Activated CD4-positive, alpha-beta memory T cell treated with anti-CD3 and anti-CD28 coated beads for 36 hours (primary cell): Measurements from ENCODE around the gene SNAP25. TPM values are rescaled to one million over a fixed set of nuclear protein-coding genes. Genes with fewer than 3 reads are reported as not detected.

ENCODE experiments used
- CTCF ChIA-PET: fragments of 350-600 bp; sonication (Branson Sonifier 250); formaldehyde crosslinking; loops from one replicate; lab custom pipeline; 2021; ENCODE audit warnings: antibody characterized with exemption, inconsistent platforms; lab: Charles Lee
- POLR2A ChIA-PET: fragments of 350-600 bp; sonication (Branson Sonifier 250); formaldehyde crosslinking; loops from one replicate; lab custom pipeline; 2021; ENCODE audit warnings: antibody characterized with exemption; lab: Charles Lee
- DNase-seq: peaks from one replicate; pipeline ENCODE4 v3.0.0-alpha.2; 2020
- H3K27ac Mint-ChIP-seq: one replicate; pipeline ENCODE4 v1.8.0; 2021; ENCODE audit warnings: mixed read lengths
- H3K27me3 Mint-ChIP-seq: one replicate; pipeline ENCODE4 v1.8.0; 2021; ENCODE audit warnings: mixed read lengths
- H3K36me3 Mint-ChIP-seq: one replicate; pipeline ENCODE4 v1.8.0; 2021; ENCODE audit warnings: mixed read lengths
- H3K4me1 Mint-ChIP-seq: one replicate; pipeline ENCODE4 v1.8.0; 2021; ENCODE audit warnings: low read depth, mixed read lengths
- H3K4me3 Mint-ChIP-seq: one replicate; pipeline ENCODE4 v1.8.0; 2021; ENCODE audit warnings: mild to moderate bottlenecking, mixed read lengths
- H3K9me3 Mint-ChIP-seq: one replicate; pipeline ENCODE4 v1.8.0; 2021; ENCODE audit warnings: mixed read lengths
- intact Hi-C: fragments of 100-400 bp; cut with micrococcal nuclease; formaldehyde crosslinking; loops from one replicate; pipeline ENCODE4 v1.15.1; 2023
- total RNA-seq, 2 experiments: library from RNA; stranded (reverse); gene quantifications; one replicate each; pipeline ENCODE4 v1.2.3, GENCODE V29; 2021

The SNAP25 gene
- under 1 TPM; 0.63 to 0.67 TPM for total RNA-seq

DNA sequence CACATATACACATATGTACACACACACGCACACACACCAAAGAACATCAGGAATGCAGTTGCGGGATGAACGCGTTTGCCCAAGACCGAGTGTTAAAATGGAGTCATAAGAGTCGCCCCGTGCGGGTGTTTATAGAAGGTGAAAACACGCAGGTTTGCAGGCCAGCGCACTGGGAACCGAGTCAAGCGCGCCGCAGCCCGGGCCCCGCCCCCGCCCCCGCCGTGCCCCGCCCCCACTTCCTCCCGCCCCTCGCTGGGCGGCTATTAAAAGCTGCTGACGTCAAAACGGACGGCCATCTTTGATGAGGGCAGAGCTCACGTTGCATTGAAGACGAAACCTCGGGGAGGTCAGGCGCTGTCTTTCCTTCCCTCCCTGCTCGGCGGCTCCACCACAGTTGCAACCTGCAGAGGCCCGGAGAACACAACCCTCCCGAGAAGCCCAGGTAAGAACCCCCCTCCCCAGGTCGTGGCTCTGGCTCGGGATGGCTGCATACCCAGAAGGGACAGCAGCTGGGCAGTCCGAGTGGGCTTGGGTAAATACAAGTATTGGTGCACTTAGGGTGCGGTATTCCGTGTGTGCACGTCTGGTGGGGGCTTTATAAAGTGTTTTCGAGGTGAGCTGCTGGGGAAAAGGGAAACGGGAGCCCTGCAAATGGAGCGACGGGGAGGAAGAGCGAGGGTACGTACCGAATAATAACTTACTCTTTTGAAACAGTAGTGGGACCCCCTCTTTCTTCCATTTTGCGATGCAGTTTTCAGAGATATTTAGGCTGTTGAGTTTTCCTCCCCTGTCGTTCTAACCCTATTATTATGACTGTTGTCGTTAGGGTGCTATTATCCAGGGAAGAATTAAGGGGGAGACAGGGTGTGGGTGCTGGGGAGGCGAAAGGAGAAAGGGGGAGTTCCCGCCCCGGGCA, at the start of gene SNAP25:
TSS of gene SNAP25 (plus strand) at position 295 of the 916 bp plus-strand sequence. CDS start 56,662 bp downstream, outside the sequence.
- peak; percentile 66 for DNase-seq
- Mint-ChIP-seq H3K27me3 (peaks cover 49% of the 10 kb centered on the region), H3K9me3 (peaks cover 4% of the 10 kb centered on the region), H3K4me1 (peaks cover 15% of the 10 kb centered on the region), H3K27ac (peak within 1 kb of the TSS; percentile 83), H3K36me3 (no peaks in the 10 kb centered on the region), H3K4me3 (peak within 1 kb of the TSS; percentile 40)
- intact Hi-C loops: loop anchor here (1.0 to 10.0 kb wide), 3 partner anchors 124 to 217 kb away; partner anchors contain the start of gene SLX4IP
- POLR2A ChIA-PET: no interaction called here
- CTCF ChIA-PET: no interaction called here

DNA sequence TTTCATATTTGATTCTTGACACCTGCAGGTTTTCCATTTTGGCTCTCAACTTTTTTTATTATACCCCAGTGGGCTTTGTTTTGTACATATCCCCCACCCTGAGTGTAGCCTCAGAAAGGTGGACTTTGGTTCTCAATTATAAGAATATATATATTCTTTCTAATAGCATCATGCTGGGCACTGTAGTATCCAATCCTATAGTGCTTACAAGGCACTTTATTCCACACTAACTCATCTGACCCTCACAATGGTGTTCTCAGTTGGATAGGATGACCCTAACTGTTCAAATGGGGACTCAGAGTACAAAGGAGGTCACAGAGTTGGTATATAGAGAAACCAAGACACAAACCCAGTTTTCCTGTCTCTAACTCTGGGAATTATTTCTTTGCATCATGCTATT, 48.9 kb upstream of the SNAP25 start:
- DNase-seq: no peak
- Mint-ChIP-seq H3K4me1 (peaks cover 10% of the 10 kb centered on the region), H3K27ac (no peak overlapping the region), H3K27me3 (peaks cover 34% of the 10 kb centered on the region), H3K36me3 (no peaks in the 10 kb centered on the region), H3K4me3 (no peak overlapping the region), H3K9me3 (peaks cover 3% of the 10 kb centered on the region)
- ChIA-PET CTCF (no interaction called here), POLR2A (no interaction called here)
- intact Hi-C loops: no loop called here

DNA sequence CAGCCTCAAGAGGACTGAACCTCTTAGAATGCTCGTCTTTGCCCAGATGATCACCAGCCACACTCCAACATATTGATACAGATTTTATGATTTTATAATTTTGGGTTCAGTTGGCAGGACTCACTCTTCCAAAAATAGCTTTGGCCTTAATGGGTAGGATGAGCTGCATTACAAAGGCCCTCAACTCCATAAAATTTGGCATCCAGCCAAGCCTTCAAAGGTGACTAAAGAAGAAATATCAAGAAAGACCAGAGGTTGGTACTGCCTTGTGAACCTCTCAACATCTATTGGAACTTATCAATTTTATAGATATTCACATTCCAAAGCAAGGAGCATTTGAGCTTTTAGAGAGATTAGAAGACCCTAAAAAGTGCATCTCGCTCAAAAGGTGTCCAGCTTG, 48.4 kb upstream of the SNAP25 start:
- Mint-ChIP-seq H3K4me3 (no peak overlapping the region), H3K27me3 (peaks cover 34% of the 10 kb centered on the region), H3K4me1 (peaks cover 10% of the 10 kb centered on the region), H3K36me3 (no peaks in the 10 kb centered on the region), H3K9me3 (peaks cover 3% of the 10 kb centered on the region), H3K27ac (no peak overlapping the region)
- DNase-seq: no peak
- intact Hi-C loops: no loop called here
- POLR2A ChIA-PET: no interaction called here
- CTCF ChIA-PET: no interaction called here

DNA sequence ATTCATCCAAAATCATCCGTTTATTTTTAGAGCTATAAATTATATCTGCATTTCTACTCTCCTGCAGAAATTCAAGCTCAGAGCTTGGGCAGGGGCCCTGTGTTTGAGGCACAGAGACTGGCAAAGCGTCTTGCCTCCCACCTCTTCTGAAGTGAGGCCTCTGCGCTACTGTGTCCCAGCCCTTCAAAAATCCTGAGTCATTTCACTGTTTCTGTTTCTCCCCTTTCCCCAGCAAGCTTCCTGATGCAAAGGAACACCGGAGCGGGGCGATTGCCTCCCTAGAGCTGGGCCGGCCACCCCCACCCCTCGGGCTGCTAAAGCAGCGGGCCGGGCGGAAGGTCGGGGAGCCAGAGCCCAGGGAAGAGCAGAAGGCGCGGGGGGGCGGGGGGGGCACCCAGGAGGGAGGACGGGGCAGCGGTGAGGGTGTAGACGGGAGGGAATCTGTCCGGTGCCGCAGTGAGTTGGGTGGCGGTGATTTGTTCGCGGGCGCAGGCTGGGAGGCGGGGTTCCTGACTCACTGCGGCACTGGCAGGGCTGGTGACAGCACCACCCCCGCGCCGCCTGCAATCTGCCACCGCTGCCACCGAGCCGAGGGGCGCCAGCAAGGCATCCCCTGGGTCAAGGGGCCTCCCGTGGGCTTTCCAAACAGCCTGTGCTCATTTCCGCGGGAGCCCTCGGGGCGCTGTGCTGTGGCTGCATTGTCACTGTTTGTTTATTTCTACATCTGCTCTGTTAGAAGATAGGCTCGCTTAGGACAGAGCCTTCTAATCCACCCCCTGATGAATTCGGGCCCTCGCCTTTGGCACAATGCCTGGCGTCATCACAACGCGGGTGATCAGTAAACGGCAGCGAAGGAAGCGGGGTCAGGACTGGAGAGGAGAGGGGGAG, 46.5 kb upstream of the SNAP25 start:
- peak overlapping the region; percentile 60 for H3K4me3 Mint-ChIP-seq
- peak; percentile 61 for DNase-seq
- CTCF ChIA-PET: interaction anchor here (0.6 kb wide), 1 partner anchor 194 kb away, joined by 3 read pairs; no protein-coding TSS in a partner anchor
- H3K9me3 Mint-ChIP-seq: peaks cover 3% of the 10 kb centered on the region
- H3K27ac Mint-ChIP-seq: no peak overlapping the region
- intact Hi-C loops: loop anchor here (2.0 kb wide), 1 partner anchor 45 kb away; no protein-coding TSS in a partner anchor
- peaks cover 10% of the 10 kb centered on the region for H3K4me1 Mint-ChIP-seq
- peaks cover 36% of the 10 kb centered on the region for H3K27me3 Mint-ChIP-seq
- H3K36me3 Mint-ChIP-seq: no peaks in the 10 kb centered on the region
- POLR2A ChIA-PET: no interaction called here

DNA sequence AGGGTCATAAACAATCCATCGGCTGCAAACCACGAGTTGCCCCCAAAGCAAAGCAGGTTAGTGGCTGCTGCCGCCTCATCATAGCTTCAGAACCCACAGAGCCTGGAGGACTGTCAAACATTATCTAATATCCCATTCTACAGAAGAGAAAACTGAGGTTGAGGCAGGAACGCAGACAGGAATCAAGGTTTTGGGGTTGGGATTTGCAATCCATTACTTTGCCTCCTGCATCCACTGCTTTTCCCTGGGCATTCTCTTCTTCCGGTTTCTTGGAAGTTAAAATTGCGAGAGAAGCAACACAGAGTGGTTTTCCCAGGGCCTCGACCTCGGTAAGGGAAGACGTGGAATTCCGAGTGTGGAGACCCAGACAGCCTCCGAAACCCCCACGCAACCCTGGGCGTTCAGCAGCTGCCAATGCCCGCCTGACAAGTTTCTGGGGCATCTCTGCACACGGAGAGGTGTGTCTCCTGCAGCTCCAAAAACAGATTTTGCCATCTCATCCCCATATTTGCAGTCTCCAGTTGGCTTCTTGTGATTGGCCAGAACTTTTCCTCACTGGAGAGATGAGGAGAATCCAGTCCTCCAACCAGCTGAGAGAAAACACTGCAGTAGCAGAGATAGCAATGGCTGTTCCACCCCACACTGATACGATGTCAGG, 45.5 kb upstream of the SNAP25 start:
- peaks cover 3% of the 10 kb centered on the region for H3K9me3 Mint-ChIP-seq
- intact Hi-C loops: loop anchor here (2.0 kb wide), 1 partner anchor 44 kb away; no protein-coding TSS in a partner anchor
- DNase-seq: no peak
- ChIA-PET CTCF (interaction anchor here (0.8 kb wide), 1 partner anchor 563 kb away, joined by 3 read pairs; no protein-coding TSS in a partner anchor), POLR2A (no interaction called here)
- no peaks in the 10 kb centered on the region for H3K36me3 Mint-ChIP-seq
- H3K27ac Mint-ChIP-seq: no peak overlapping the region
- H3K4me1 Mint-ChIP-seq: peaks cover 10% of the 10 kb centered on the region
- H3K27me3 Mint-ChIP-seq: peaks cover 36% of the 10 kb centered on the region
- H3K4me3 Mint-ChIP-seq: no peak overlapping the region

DNA sequence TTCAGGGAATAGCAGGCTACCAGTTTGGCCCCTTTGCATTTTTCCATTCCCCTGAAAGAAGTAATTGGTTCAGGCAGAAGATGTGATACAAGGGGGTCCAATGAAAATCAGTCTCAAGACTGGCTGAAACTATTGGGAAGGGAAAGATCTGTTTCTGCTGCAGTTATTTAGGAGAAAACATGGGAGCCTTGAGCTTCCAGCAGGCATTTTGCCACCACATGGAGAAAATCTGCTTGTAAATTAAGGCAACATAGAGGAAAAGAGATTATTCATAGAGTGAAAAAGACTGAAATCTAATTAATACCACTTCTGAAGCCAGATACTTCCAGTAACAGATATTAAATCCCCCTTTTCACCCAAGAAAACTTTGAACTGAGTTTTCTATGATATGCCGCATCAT, 44.2 kb upstream of the SNAP25 start:
- no peak for DNase-seq
- ChIA-PET CTCF (no interaction called here), POLR2A (interaction anchor here (0.6 kb wide), 1 partner anchor 197 kb away, joined by 3 read pairs; no protein-coding TSS in a partner anchor)
- no peak overlapping the region for H3K27ac Mint-ChIP-seq
- intact Hi-C loops: no loop called here
- peaks cover 35% of the 10 kb centered on the region for H3K27me3 Mint-ChIP-seq
- H3K4me3 Mint-ChIP-seq: no peak overlapping the region
- no peaks in the 10 kb centered on the region for H3K36me3 Mint-ChIP-seq
- peaks cover 10% of the 10 kb centered on the region for H3K4me1 Mint-ChIP-seq
- H3K9me3 Mint-ChIP-seq: no peaks in the 10 kb centered on the region

DNA sequence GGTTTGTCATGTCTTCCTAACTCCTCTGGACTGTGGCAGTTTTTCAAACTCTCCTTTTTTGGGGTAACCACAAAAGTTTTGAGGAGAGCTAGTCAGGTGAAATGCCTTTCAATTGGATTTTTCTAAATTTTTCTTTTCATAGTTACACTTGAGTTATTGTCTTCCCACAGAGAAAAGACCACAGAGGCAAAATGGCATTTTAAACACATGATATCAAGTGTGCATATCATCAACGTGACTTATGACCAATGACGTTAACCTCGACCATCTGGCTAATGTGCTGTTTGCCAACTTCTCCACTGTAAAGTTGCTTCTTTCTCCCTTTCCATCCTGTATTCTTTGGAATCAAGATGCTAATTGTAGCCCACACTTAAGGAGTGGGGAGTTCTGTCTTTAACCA, 41.3 kb upstream of the SNAP25 start:
- Mint-ChIP-seq H3K27me3 (peaks cover 21% of the 10 kb centered on the region), H3K4me3 (no peak overlapping the region), H3K4me1 (peaks cover 6% of the 10 kb centered on the region), H3K36me3 (no peaks in the 10 kb centered on the region), H3K27ac (no peak overlapping the region), H3K9me3 (no peaks in the 10 kb centered on the region)
- intact Hi-C loops: no loop called here
- ChIA-PET CTCF (no interaction called here), POLR2A (no interaction called here)
- DNase-seq: no peak

DNA sequence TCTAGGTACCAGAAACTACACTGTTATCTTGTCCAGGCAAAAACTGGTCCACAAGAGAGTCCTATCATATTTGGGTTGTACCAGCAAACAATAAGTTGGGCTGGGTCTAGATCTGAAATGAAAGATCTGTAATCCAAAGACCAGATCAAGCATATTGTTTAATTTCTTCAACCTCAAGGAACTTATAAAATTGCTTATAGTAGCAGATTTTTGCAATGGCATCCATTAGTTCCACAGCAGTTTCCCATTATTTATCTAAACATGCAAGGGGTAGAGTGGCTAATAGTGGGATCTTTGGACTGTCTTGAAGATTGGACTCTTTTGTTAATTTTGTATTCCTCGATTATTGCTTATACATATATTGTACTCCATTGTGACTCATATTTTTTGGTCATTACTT, 40.5 kb upstream of the SNAP25 start:
- Mint-ChIP-seq H3K36me3 (no peaks in the 10 kb centered on the region), H3K27me3 (peaks cover 14% of the 10 kb centered on the region), H3K4me1 (no peaks in the 10 kb centered on the region), H3K9me3 (no peaks in the 10 kb centered on the region), H3K27ac (no peak overlapping the region), H3K4me3 (no peak overlapping the region)
- ChIA-PET POLR2A (no interaction called here), CTCF (no interaction called here)
- DNase-seq: no peak
- intact Hi-C loops: no loop called here

DNA sequence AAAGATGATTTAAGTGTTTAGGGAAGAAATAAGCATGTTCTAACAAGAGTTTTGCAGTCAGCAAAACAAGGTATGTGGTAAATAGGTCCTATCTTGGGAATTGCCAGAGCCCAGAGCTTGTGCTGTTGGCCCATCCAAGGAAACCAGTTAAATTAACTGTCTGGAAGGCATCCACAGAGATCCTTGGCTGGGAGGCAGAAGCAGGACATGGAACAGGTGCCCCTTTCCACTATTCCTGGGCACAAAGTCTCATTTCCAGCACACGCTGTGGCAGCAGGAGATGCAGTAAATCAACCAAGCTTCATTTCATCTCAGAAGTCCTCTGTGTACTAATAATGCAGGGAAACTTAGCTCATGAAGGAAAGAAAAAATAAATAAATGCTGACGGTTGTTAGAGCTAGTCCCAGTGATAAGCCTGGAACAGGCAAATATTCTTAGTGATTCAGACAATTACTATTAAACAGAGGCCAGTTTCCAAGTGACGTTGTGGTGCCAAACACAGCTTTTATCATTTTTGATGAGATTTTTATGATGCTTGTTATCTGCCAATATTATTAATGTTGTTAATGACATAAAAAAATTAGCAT, 39.8 kb upstream of the SNAP25 start:
- Mint-ChIP-seq H3K36me3 (no peaks in the 10 kb centered on the region), H3K27me3 (peaks cover 10% of the 10 kb centered on the region), H3K4me3 (no peak overlapping the region), H3K4me1 (no peaks in the 10 kb centered on the region), H3K9me3 (no peaks in the 10 kb centered on the region), H3K27ac (no peak overlapping the region)
- intact Hi-C loops: no loop called here
- no peak for DNase-seq
- ChIA-PET CTCF (no interaction called here), POLR2A (no interaction called here)

DNA sequence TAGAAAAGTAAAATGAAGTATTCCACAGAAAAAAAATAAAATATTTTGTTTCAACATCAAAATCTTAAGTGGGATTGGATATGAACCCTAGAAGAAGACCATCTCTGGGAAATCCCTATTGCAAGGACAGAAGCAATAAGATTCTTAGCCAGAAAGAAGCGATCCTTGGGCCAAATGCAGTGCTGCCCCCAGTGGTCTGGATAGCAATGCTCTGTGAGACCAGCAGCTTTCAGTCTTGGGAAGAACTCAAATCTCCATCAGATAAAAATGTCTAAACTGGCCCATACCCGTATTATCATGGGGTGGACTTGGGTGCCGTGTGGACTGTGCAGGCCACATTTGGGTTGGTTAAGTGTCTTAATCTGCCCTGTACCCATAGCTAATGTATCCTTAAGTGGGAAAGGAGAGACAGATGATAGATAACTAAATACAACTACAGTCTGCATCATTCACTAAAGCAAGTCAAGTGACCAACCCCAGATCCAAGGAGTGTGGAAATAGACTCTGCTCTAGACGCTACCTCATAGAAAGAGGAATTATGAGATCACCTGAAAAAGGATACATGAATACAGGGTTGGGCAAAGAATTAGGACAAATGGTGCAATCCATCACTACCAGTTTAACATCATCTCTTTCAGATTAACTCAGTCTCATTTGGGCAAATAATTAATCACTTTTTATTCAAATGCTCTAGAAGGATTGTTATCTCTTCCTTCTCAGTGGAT, 38.9 kb upstream of the SNAP25 start:
- no peak for DNase-seq
- Mint-ChIP-seq H3K4me1 (no peaks in the 10 kb centered on the region), H3K4me3 (no peak overlapping the region), H3K27ac (no peak overlapping the region), H3K9me3 (no peaks in the 10 kb centered on the region), H3K36me3 (no peaks in the 10 kb centered on the region), H3K27me3 (peaks cover 2% of the 10 kb centered on the region)
- POLR2A ChIA-PET: no interaction called here
- CTCF ChIA-PET: no interaction called here
- intact Hi-C loops: no loop called here

DNA sequence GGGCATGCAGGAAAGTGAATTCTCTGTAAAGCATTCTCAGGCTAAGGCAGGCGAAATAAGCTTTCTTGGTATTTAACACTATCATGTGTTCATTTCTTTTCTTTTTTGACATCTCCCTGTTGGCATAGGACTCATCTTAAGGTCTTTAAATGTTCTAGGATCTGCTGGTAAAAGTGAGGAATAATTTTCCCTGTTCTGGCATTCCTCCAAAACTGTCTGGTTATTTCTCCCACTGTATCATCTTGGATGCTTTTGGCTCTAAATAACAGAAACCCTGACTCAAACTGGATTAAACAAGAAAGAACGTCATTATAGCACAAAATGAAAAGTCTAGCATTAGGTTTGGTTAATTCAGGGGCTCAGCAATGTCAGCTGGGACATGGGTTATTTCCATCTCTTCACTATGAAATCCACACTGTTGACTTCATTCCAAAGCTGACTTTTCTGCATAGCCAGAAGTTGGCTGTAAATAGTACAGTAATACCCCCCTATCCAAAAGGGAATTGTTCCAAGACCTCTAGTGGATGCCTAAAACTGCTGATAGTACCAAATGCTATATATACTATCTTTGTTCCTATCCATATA, 37.9 kb upstream of the SNAP25 start:
- intact Hi-C loops: no loop called here

More for the DNA sequence above, 37.9 kb upstream of the SNAP25 start:
- Mint-ChIP-seq H3K27me3 (peaks cover 2% of the 10 kb centered on the region), H3K27ac (no peak overlapping the region), H3K36me3 (no peaks in the 10 kb centered on the region), H3K9me3 (peaks cover 5% of the 10 kb centered on the region), H3K4me3 (no peak overlapping the region), H3K4me1 (no peaks in the 10 kb centered on the region)
- ChIA-PET POLR2A (no interaction called here), CTCF (no interaction called here)
- no peak for DNase-seq
